Measurements from ENCODE around the gene FIGLA. TPM values are rescaled to one million over a fixed set of nuclear protein-coding genes. Genes with fewer than 3 reads are reported as not detected.

FIGLA gene
- polyA plus RNA-seq, 4 donors: not detected

DNA sequence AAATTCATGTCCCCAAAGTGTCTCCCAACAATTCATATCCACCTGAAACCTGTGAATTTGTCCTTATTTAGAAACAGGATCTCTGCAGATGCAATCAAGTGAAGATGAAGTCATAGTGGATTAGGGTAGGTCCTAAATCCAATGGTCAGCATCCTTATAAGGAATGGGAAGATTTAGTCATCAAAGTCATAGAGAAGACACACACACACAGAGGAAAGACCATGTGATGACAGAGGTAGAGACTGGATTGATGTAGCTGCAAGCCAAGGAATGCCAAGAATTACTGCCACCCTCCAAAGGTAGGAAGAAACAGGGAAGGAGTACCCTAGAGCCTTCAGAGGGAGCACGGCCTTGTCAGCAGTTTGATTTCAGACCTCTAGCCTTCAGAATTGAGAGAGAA lies 40.1 kb downstream of the FIGLA start:
- no peaks in the 10 kb centered on the region for H3K36me3 ChIP-seq (ENCODE audit: control insufficient read depth in 3 of 3, insufficient read depth in 2 of 3, low read depth in 1 of 3, low read length in 3 of 3)
- H3K4me3 ChIP-seq (ENCODE audit: low read depth in 1 of 3, low read length in 3 of 3): no peak overlapping the region
- WGBS, 3 donors: 58 to 76% (median 58%) methylated on average over 1 of the region's 1 CpG
- no peaks in the 10 kb centered on the region for H3K9me3 ChIP-seq (ENCODE audit: control insufficient read depth in 2 of 2, insufficient read depth in 1 of 2, low read depth in 1 of 2, low read length in 1 of 2)
- H3K27me3 ChIP-seq (ENCODE audit: control insufficient read depth in 3 of 3, insufficient read depth in 3 of 3, low read length in 3 of 3): peaks cover 0 to 24% (median 6%) of the 10 kb centered on the region in 3 donors
- no peaks in the 10 kb centered on the region for H3K4me1 ChIP-seq (ENCODE audit: control insufficient read depth in 3 of 3, insufficient read depth in 2 of 3, low read depth in 1 of 3, low read length in 2 of 3)
- no peak for DNase-seq
- FAIRE-seq: no peak
- no peak overlapping the region for H3K27ac ChIP-seq (ENCODE audit: low read depth in 1 of 3, low read length in 2 of 3)

- WGBS, 3 donors: 4 to 27% (median 21%) methylated on average over 1 of the region's 1 CpG
- DNase-seq (no peak), FAIRE-seq (no peak)
- no peaks in the 10 kb centered on the region for H3K36me3 ChIP-seq (ENCODE audit: control insufficient read depth in 3 of 3, insufficient read depth in 2 of 3, low read depth in 1 of 3, low read length in 3 of 3)
- H3K9me3 ChIP-seq (ENCODE audit: control insufficient read depth in 2 of 2, insufficient read depth in 1 of 2, low read depth in 1 of 2, low read length in 1 of 2): no peaks in the 10 kb centered on the region
- peaks cover 0 to 13% (median 0%) of the 10 kb centered on the region in 3 donors for H3K27me3 ChIP-seq (ENCODE audit: control insufficient read depth in 3 of 3, insufficient read depth in 3 of 3, low read length in 3 of 3)
- H3K27ac ChIP-seq (ENCODE audit: low read depth in 1 of 3, low read length in 2 of 3): no peak overlapping the region
- H3K4me1 ChIP-seq (ENCODE audit: control insufficient read depth in 3 of 3, insufficient read depth in 2 of 3, low read depth in 1 of 3, low read length in 2 of 3): no peaks in the 10 kb centered on the region
- no peak overlapping the region for H3K4me3 ChIP-seq (ENCODE audit: low read depth in 1 of 3, low read length in 3 of 3)
Measured at GRCh38 chr2:70748002-70748784, 42.2 kb downstream of the FIGLA start.

GRCh38 chr2:70747284-70747683 lies 43.2 kb downstream of the FIGLA start:
- H3K9me3 ChIP-seq (ENCODE audit: control insufficient read depth in 2 of 2, insufficient read depth in 1 of 2, low read depth in 1 of 2, low read length in 1 of 2): no peaks in the 10 kb centered on the region
- no peaks in the 10 kb centered on the region for H3K36me3 ChIP-seq (ENCODE audit: control insufficient read depth in 3 of 3, insufficient read depth in 2 of 3, low read depth in 1 of 3, low read length in 3 of 3)
- H3K27me3 ChIP-seq (ENCODE audit: control insufficient read depth in 3 of 3, insufficient read depth in 3 of 3, low read length in 3 of 3): peaks cover 0 to 8% (median 0%) of the 10 kb centered on the region in 3 donors
- no peaks in the 10 kb centered on the region for H3K4me1 ChIP-seq (ENCODE audit: control insufficient read depth in 3 of 3, insufficient read depth in 2 of 3, low read depth in 1 of 3, low read length in 2 of 3)
- H3K4me3 ChIP-seq (ENCODE audit: low read depth in 1 of 3, low read length in 3 of 3): no peak overlapping the region
- DNase-seq (no peak), FAIRE-seq (no peak)
- H3K27ac ChIP-seq (ENCODE audit: low read depth in 1 of 3, low read length in 2 of 3): no peak overlapping the region
- WGBS, 3 donors: 94 to 97% (median 97%) methylated on average over 3 of the region's 3 CpGs

- Histone ChIP-seq H3K27me3 (ENCODE audit: control insufficient read depth in 3 of 3, insufficient read depth in 3 of 3, low read length in 3 of 3) (peaks cover 0 to 8% (median 0%) of the 10 kb centered on the region in 3 donors), H3K4me1 (ENCODE audit: control insufficient read depth in 3 of 3, insufficient read depth in 2 of 3, low read depth in 1 of 3, low read length in 2 of 3) (no peaks in the 10 kb centered on the region), H3K9me3 (ENCODE audit: control insufficient read depth in 2 of 2, insufficient read depth in 1 of 2, low read depth in 1 of 2, low read length in 1 of 2) (no peaks in the 10 kb centered on the region), H3K4me3 (ENCODE audit: low read depth in 1 of 3, low read length in 3 of 3) (no peak overlapping the region), H3K36me3 (ENCODE audit: control insufficient read depth in 3 of 3, insufficient read depth in 2 of 3, low read depth in 1 of 3, low read length in 3 of 3) (no peaks in the 10 kb centered on the region), H3K27ac (ENCODE audit: low read depth in 1 of 3, low read length in 2 of 3) (no peak overlapping the region)
- no peak for FAIRE-seq
- 53 to 65% (median 57%) methylated on average over 5 of the region's 5 CpGs for WGBS, 3 donors
- no peak for DNase-seq
Measured at GRCh38 chr2:70746094-70746974, 44.1 kb downstream of the FIGLA start.

- Histone ChIP-seq H3K27me3 (ENCODE audit: control insufficient read depth in 3 of 3, insufficient read depth in 3 of 3, low read length in 3 of 3) (peaks cover 0 to 8% (median 0%) of the 10 kb centered on the region in 3 donors), H3K4me3 (ENCODE audit: low read depth in 1 of 3, low read length in 3 of 3) (no peak overlapping the region), H3K36me3 (ENCODE audit: control insufficient read depth in 3 of 3, insufficient read depth in 2 of 3, low read depth in 1 of 3, low read length in 3 of 3) (no peaks in the 10 kb centered on the region), H3K4me1 (ENCODE audit: control insufficient read depth in 3 of 3, insufficient read depth in 2 of 3, low read depth in 1 of 3, low read length in 2 of 3) (no peaks in the 10 kb centered on the region), H3K9me3 (ENCODE audit: control insufficient read depth in 2 of 2, insufficient read depth in 1 of 2, low read depth in 1 of 2, low read length in 1 of 2) (no peaks in the 10 kb centered on the region), H3K27ac (ENCODE audit: low read depth in 1 of 3, low read length in 2 of 3) (no peak overlapping the region)
- DNase-seq (no peak), FAIRE-seq (no peak)
- WGBS, 3 donors: 65 to 77% (median 70%) methylated on average over 3 of the region's 3 CpGs
Measured at GRCh38 chr2:70745276-70745825, 45.1 kb downstream of the FIGLA start.

- FAIRE-seq (no peak), DNase-seq (no peak)
- no peaks in the 10 kb centered on the region for H3K4me1 ChIP-seq (ENCODE audit: control insufficient read depth in 3 of 3, insufficient read depth in 2 of 3, low read depth in 1 of 3, low read length in 2 of 3)
- no peak overlapping the region for H3K27ac ChIP-seq (ENCODE audit: low read depth in 1 of 3, low read length in 2 of 3)
- H3K36me3 ChIP-seq (ENCODE audit: control insufficient read depth in 3 of 3, insufficient read depth in 2 of 3, low read depth in 1 of 3, low read length in 3 of 3): no peaks in the 10 kb centered on the region
- peaks cover 0 to 4% (median 2%) of the 10 kb centered on the region in 3 donors for H3K27me3 ChIP-seq (ENCODE audit: control insufficient read depth in 3 of 3, insufficient read depth in 3 of 3, low read length in 3 of 3)
- 58 to 76% (median 72%) methylated on average over 3 of the region's 3 CpGs for WGBS, 3 donors
- no peaks in the 10 kb centered on the region for H3K9me3 ChIP-seq (ENCODE audit: control insufficient read depth in 2 of 2, insufficient read depth in 1 of 2, low read depth in 1 of 2, low read length in 1 of 2)
- H3K4me3 ChIP-seq (ENCODE audit: low read depth in 1 of 3, low read length in 3 of 3): no peak overlapping the region
Measured at GRCh38 chr2:70744397-70744796, 46.0 kb downstream of the FIGLA start.

GRCh38 chr2:70743677-70744076 lies 46.8 kb downstream of the FIGLA start:
- Histone ChIP-seq H3K36me3 (ENCODE audit: control insufficient read depth in 3 of 3, insufficient read depth in 2 of 3, low read depth in 1 of 3, low read length in 3 of 3) (no peaks in the 10 kb centered on the region), H3K4me3 (ENCODE audit: low read depth in 1 of 3, low read length in 3 of 3) (no peak overlapping the region), H3K4me1 (ENCODE audit: control insufficient read depth in 3 of 3, insufficient read depth in 2 of 3, low read depth in 1 of 3, low read length in 2 of 3) (no peaks in the 10 kb centered on the region), H3K27me3 (ENCODE audit: control insufficient read depth in 3 of 3, insufficient read depth in 3 of 3, low read length in 3 of 3) (peaks cover 0 to 4% (median 2%) of the 10 kb centered on the region in 3 donors), H3K27ac (ENCODE audit: low read depth in 1 of 3, low read length in 2 of 3) (no peak overlapping the region), H3K9me3 (ENCODE audit: control insufficient read depth in 2 of 2, insufficient read depth in 1 of 2, low read depth in 1 of 2, low read length in 1 of 2) (no peaks in the 10 kb centered on the region)
- FAIRE-seq: no peak
- DNase-seq: no peak

GRCh38 chr2:70743068-70743467 lies 47.4 kb downstream of the FIGLA start:
- H3K36me3 ChIP-seq (ENCODE audit: control insufficient read depth in 3 of 3, insufficient read depth in 2 of 3, low read depth in 1 of 3, low read length in 3 of 3): no peaks in the 10 kb centered on the region
- H3K27me3 ChIP-seq (ENCODE audit: control insufficient read depth in 3 of 3, insufficient read depth in 3 of 3, low read length in 3 of 3): peaks cover 0 to 8% (median 2%) of the 10 kb centered on the region in 3 donors
- no peaks in the 10 kb centered on the region for H3K4me1 ChIP-seq (ENCODE audit: control insufficient read depth in 3 of 3, insufficient read depth in 2 of 3, low read depth in 1 of 3, low read length in 2 of 3)
- DNase-seq: no peak
- no peak overlapping the region for H3K27ac ChIP-seq (ENCODE audit: low read depth in 1 of 3, low read length in 2 of 3)
- no peak for FAIRE-seq
- no peaks in the 10 kb centered on the region for H3K9me3 ChIP-seq (ENCODE audit: control insufficient read depth in 2 of 2, insufficient read depth in 1 of 2, low read depth in 1 of 2, low read length in 1 of 2)
- whole genome bisulfite sequencing, 3 donors: 80 to 84% (median 80%) methylated on average over 4 of the region's 4 CpGs
- no peak overlapping the region for H3K4me3 ChIP-seq (ENCODE audit: low read depth in 1 of 3, low read length in 3 of 3)

Measured in small intestine (tissue), 7 donors.